ENCODE data around the gene MATN1. TPM values are rescaled to one million over a fixed set of nuclear protein-coding genes. Genes with fewer than 3 reads are reported as not detected.

Gene MATN1
- total RNA-seq, 1 experiment from 2014 or later: 0.47 TPM

DNA sequence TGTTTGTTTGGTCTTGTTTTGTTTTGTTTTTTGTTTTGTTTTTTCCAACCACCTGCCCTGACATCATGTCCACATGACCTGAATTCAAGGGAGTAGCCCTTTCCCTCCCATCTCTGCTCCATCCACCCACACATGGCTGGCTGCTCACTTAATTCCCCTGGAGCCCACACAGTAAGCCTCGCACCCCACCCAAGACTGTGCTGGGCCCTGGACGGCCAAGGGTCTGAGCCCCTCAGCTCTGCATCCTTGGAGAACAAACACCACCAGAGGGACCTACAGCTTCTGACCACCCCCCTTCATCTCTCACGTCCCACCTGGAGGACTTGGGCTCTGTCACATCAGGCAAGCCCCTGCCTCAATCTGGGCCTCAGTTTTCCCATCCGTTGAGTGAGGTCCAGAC lies 39.1 kb downstream of the MATN1 start:
- H3K36me3 Mint-ChIP-seq (ENCODE audit: insufficient read depth, unreplicated experiment): no peaks in the 10 kb centered on the region
- H3K27ac Mint-ChIP-seq (ENCODE audit: low read depth, unreplicated experiment): no peak overlapping the region
- no peak overlapping the region for H3K4me3 Mint-ChIP-seq (ENCODE audit: unreplicated experiment)
- POLR2A ChIA-PET: no interaction called here
- H3K9me3 Mint-ChIP-seq (ENCODE audit: unreplicated experiment): no peaks in the 10 kb centered on the region
- intact Hi-C loops (cut with micrococcal nuclease): no loop called here
- no TSS peak for BruUV-seq (replicated peaks)
- no peak for TF ChIP-seq CTCF (IDR thresholded peaks at IDR 0.05; ENCODE audit: unreplicated experiment)
- no peaks in the 10 kb centered on the region for H3K27me3 Mint-ChIP-seq (ENCODE audit: insufficient read depth, unreplicated experiment)
- CTCF ChIA-PET: no interaction called here
- DNase-seq (ENCODE audit: unreplicated experiment): no peak
- no peaks in the 10 kb centered on the region for H3K4me1 Mint-ChIP-seq (ENCODE audit: insufficient read depth, unreplicated experiment)

DNA sequence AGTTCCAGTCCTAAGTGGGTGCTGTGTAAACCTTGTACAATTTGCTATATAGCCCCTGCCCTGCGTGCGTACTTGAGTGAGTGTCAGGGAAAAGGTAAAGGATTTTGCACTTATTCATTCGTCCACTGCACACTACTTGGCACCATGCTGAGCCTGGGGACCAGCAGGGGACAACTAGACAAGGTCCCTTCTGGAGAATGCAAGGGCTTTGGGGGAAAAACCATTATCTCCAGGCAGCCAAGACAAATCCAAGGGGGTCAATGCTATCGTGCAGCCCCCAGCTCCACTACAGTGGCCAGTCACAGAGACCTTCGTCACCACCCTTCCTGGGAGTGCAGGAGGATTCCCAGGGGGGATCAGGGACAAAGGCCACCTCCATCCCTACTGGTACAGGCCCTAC lies 39.7 kb downstream of the MATN1 start:
- CTCF ChIA-PET: no interaction called here
- DNase-seq (ENCODE audit: unreplicated experiment): no peak
- POLR2A ChIA-PET: no interaction called here
- intact Hi-C loops (cut with micrococcal nuclease): no loop called here
- no peak overlapping the region for H3K4me3 Mint-ChIP-seq (ENCODE audit: unreplicated experiment)
- no TSS peak for BruUV-seq (replicated peaks)
- no peaks in the 10 kb centered on the region for H3K36me3 Mint-ChIP-seq (ENCODE audit: insufficient read depth, unreplicated experiment)
- no peaks in the 10 kb centered on the region for H3K27me3 Mint-ChIP-seq (ENCODE audit: insufficient read depth, unreplicated experiment)
- H3K4me1 Mint-ChIP-seq (ENCODE audit: insufficient read depth, unreplicated experiment): no peaks in the 10 kb centered on the region
- H3K27ac Mint-ChIP-seq (ENCODE audit: low read depth, unreplicated experiment): no peak overlapping the region
- H3K9me3 Mint-ChIP-seq (ENCODE audit: unreplicated experiment): no peaks in the 10 kb centered on the region
- no peak for TF ChIP-seq CTCF (IDR thresholded peaks at IDR 0.05; ENCODE audit: unreplicated experiment)

DNA sequence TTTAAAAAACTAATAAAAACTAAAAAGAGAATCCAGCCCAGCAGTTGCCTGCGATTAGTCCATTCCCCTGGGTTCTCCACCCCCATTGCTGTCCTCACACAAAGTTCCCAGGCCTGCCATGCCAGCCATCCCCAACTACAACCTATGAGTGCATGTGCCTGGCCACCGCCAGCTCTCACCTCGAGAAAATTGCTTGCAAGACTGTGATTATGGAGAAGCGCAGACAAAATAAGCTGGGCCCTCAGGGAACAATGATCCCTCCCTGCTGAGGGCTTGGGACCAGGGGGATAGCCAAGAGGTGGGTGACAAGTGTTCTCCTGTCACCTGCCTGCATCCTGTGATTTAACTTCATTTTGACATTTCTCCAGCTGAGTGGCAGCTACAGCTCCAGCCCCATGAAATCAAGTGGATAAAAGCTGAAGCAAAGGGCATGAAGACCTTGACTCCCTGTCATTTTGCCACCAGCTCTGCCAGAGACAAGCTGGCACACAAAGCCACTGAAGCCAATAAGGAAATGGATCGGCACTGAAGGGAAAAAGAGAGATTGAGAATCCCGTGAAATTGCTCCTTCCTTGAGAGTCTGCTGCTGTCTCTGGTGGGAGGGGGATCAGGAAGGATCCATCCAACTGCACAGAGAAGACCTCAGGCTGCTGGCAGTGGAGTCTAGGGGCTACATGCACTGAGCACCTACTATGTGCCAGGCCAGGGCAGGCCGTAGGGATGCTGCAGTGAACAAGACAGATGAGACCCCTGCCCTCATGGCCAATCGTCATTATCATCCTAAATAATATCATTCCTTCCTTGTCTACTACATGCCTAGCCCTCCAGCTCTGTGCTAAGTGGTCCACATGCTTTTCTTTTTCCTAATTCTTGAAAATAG lies 40.7 kb downstream of the MATN1 start:
- H3K4me3 Mint-ChIP-seq (ENCODE audit: unreplicated experiment): no peak overlapping the region
- H3K27me3 Mint-ChIP-seq (ENCODE audit: insufficient read depth, unreplicated experiment): no peaks in the 10 kb centered on the region
- peaks cover 8% of the 10 kb centered on the region for H3K4me1 Mint-ChIP-seq (ENCODE audit: insufficient read depth, unreplicated experiment)
- no peak overlapping the region for H3K27ac Mint-ChIP-seq (ENCODE audit: low read depth, unreplicated experiment)
- CTCF ChIA-PET: interaction anchor here (0.5 to 0.8 kb wide), 2 partner anchors 659 to 976 kb away, joined by 4 read pairs; no protein-coding TSS in a partner anchor
- intact Hi-C loops (cut with micrococcal nuclease): no loop called here
- DNase-seq (ENCODE audit: unreplicated experiment): no peak
- no peaks in the 10 kb centered on the region for H3K36me3 Mint-ChIP-seq (ENCODE audit: insufficient read depth, unreplicated experiment)
- TF ChIP-seq CTCF (IDR thresholded peaks at IDR 0.05; ENCODE audit: unreplicated experiment): no peak
- no peaks in the 10 kb centered on the region for H3K9me3 Mint-ChIP-seq (ENCODE audit: unreplicated experiment)
- no TSS peak for BruUV-seq (replicated peaks)
- POLR2A ChIA-PET: no interaction called here

GRCh38 chr1:30681782-30682181 lies 41.6 kb downstream of the MATN1 start:
- Mint-ChIP-seq H3K4me1 (ENCODE audit: insufficient read depth, unreplicated experiment) (peaks cover 15% of the 10 kb centered on the region), H3K27ac (ENCODE audit: low read depth, unreplicated experiment) (no peak overlapping the region), H3K9me3 (ENCODE audit: unreplicated experiment) (no peaks in the 10 kb centered on the region), H3K27me3 (ENCODE audit: insufficient read depth, unreplicated experiment) (no peaks in the 10 kb centered on the region), H3K36me3 (ENCODE audit: insufficient read depth, unreplicated experiment) (no peaks in the 10 kb centered on the region), H3K4me3 (ENCODE audit: unreplicated experiment) (no peak overlapping the region)
- no peak for TF ChIP-seq CTCF (IDR thresholded peaks at IDR 0.05; ENCODE audit: unreplicated experiment)
- intact Hi-C loops (cut with micrococcal nuclease): no loop called here
- CTCF ChIA-PET: interaction anchor here (0.5 to 0.9 kb wide), 3 partner anchors 16 to 976 kb away, joined by 4 to 5 read pairs (median 4); no protein-coding TSS in a partner anchor
- no peak for DNase-seq (ENCODE audit: unreplicated experiment)
- no TSS peak for BruUV-seq (replicated peaks)
- POLR2A ChIA-PET: interaction anchor here (0.6 kb wide), 1 partner anchor 1777 kb away, joined by 5 read pairs; no protein-coding TSS in a partner anchor
